Astrocyte of the spinal cord (primary cell): ENCODE results near the gene AKT3.

Experiments
- DNase-seq: peaks from one replicate; pipeline ENCODE4 v3.0.0; 2011; ENCODE audit warnings: low read depth, low spot score
- H3K4me3 ChIP-seq: 2 replicates; pipeline ENCODE4 v1.5.1; 2011; ENCODE audit warnings: low read depth, mild to moderate bottlenecking, low read length, moderate library complexity
- CTCF ChIP-seq: IDR thresholded peaks from 2 replicates; pipeline ENCODE4 v1.5.1; 2012; ENCODE audit warnings: low read depth, mild to moderate bottlenecking, low read length, inconsistent platforms
- in situ Hi-C: cut with HindIII; loops from 2 replicates; pipeline ENCODE4 v1.10.0; 2017; ENCODE audit warnings: low sequenced_read_pairs

The AKT3 gene

GRCh38 chr1:243477731-243478290 is 372.2 kb downstream of the AKT3 start:
- no peak for TF ChIP-seq CTCF
- no peak for DNase-seq
- H3K4me3 ChIP-seq = no peak overlapping the region
- in situ Hi-C loops = no loop called here

GRCh38 chr1:243475966-243476365 is 374.1 kb downstream of the AKT3 start:
- peak; percentile 60 for TF ChIP-seq CTCF
- DNase-seq = peak; percentile 73
- in situ Hi-C loops = no loop called here
- H3K4me3 ChIP-seq = no peak overlapping the region

- no peak for DNase-seq
- no peak for TF ChIP-seq CTCF
- H3K4me3 ChIP-seq = no peak overlapping the region
- in situ Hi-C loops = no loop called here
Observed at GRCh38 chr1:243474906-243475305, 375.1 kb downstream of the AKT3 start.

- in situ Hi-C loops = no loop called here
- DNase-seq = no peak
- H3K4me3 ChIP-seq = no peak overlapping the region
- TF ChIP-seq CTCF = no peak
Observed at GRCh38 chr1:243474136-243474881, 375.7 kb downstream of the AKT3 start.

- peak; percentile 64 for DNase-seq
- peak overlapping the region; percentile 29 for H3K4me3 ChIP-seq
- no peak for TF ChIP-seq CTCF
- in situ Hi-C loops = no loop called here
Observed at GRCh38 chr1:243473227-243474135, 376.6 kb downstream of the AKT3 start.
